ENCODE results near the gene SCFD2.
"Not testable (repeated sequence)": the region's sequence is repeated elsewhere in the genome, so short reads cannot be mapped to it uniquely, and the experiment has no call there.

The SCFD2 gene

GRCh38 chr4:53012738-53013137 is 353.1 kb downstream of the SCFD2 start:
- no peak for DNase-seq (ENCODE audit: low read depth)

DNA sequence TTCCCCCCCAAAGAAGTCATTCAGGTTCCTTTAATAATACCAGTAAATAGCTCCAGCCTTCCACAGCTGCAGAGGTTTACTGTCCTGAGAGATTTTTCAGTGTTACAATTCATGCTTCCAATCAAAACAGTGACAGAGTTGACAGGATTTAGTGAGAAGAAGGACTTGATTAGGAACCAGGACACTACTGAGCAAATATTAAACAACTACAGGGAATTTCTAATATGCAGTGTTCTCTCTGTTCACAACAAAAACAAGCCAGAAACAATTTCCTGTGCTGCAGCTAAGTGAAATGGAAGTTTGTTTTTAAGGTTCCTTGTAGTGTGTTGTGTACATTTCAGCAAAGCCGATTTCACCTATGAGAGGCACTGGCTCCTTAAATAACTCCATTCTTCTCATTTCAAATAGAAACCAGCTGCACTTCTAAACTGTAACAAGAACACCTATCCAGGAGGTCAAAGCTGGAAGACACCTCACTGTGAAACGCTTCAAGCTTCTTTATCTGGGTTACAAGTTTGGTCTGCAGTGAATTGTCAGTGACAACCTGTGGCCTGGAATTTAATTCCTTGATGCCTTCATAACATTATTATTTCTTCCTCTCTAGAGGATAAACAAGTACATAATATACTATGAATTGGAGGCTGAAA is 354.5 kb downstream of the SCFD2 start:
- no peak for DNase-seq (ENCODE audit: low read depth)

DNA sequence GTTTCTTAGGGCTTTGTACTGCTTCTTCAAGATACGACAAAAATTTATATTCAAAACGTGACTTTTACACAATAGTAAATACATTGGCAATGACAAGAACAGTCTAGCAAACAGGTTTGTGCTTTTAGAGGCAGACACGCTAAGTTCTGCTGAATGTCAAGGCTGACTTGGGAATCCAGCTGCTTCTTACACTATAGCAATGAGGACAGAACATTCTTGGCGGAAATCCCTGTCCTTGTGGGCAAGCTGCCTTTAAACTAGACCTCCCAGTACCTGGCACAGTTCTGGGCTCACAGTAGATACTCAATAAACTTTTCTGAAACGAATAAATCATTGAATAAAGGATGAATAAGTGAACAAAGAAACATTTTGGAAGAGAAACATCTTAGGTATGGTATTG is 355.5 kb downstream of the SCFD2 start:
- DNase-seq (ENCODE audit: low read depth) = no peak

DNA sequence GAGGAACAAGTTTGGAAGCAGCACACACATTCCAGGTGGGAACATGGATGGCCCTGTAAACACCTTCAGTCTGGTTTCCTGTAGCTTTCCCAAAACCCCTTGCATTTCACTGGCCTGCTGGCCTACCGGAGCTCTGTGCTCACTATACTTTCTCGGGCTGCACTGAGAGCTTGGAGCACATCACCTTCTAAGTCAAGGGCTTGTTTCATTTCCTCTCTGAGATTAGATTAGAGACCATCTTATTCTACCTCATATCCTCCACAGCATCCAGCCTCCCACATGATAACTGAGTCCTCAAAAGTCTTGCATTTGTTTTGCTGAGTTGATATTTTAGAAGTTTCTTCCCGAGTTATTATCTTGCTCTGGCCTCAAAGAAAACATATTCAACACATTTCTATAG is 356.0 kb downstream of the SCFD2 start:
- no peak for DNase-seq (ENCODE audit: low read depth)

DNA sequence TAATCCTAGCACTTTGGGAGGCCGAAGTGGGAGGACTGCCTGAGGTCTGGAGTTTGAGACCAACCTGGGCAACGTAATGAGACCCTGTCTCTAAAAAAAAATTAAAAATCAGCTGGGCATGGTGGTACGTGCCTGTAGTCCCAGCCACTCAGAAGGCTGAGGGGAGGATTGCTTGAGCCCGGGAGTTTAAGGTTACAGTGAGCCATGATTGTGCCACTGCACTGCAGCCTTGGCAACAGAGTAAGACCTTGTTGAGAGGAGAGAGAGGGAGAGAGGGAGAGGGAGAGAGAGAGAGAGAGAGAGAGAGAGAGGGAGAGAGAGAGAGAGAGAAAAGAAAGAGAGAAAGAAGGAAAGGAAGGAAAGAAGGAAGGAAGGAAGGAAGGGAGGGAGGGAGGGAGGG is 358.8 kb downstream of the SCFD2 start:
- no peak for DNase-seq (ENCODE audit: low read depth)

GRCh38 chr4:53005808-53006207 is 360.1 kb downstream of the SCFD2 start:
- DNase-seq (ENCODE audit: low read depth) = no peak

DNA sequence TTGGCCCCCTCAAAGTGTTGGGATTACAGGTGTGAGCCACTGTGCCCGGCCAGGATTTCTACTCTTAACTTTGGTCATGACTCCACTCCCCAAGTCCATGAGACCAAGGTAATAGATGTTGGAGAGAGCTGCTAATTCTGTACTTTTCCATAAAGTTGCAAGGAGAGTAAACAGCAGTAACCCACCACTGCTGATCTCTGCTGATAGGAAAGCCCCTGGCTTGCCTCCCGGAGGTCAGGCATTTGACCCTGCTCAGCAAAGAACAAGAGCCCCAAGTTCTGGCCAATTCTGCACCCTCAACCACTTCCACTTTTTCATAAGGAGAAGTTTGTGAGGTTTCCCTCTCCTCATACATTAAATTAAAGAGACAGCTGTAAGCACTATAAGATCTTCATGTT is 360.7 kb downstream of the SCFD2 start:
- no peak for DNase-seq (ENCODE audit: low read depth)

DNA sequence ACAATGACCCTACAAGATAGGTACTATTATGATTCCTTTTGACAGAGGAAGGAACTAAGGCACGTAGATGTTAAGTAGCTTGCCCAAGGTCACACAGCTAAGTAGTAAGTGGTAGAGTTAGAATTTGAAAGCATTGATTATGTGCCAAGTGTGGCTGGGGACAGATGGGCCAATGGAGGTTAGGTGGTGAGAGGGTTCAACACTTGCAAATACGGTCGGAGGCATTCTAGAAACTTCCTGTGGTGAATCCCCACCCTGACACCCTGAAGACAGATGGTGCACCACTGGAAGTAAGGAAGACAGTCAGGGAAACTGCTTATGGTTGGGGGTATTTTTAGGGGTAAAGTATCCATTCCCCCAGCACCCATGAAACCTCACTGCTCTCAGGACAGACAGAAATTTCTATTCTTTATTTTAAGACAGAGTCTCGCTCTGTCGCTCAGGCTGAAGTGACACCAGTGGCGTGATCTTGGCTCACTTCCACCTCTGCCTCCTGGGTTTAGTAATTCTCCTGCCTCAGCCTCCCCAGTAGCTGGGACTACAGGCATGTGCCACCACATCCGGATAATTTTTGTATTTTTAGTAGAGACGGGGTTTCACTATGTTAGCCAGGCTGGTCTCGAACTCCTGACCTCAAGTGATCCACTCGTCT is 361.2 kb downstream of the SCFD2 start:
- no peak for DNase-seq (ENCODE audit: low read depth)

DNA sequence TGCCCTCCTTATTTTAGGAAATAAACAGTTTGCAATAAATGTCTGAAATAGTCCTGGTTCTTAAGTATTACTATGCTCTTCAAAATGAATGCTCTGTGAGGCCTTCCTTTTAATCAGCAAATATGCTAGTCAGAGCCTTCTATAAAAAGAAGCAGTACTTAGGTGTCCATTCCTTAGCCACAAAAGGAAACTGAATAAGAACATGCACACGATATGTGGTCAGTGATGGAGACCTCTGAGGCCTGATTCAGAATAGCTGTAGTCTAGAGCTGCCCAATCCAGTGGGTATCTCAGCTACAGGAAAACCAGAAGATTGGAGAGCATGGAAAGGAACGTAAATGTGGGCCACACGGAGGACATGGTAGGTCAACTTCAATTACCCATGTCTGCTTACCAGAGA is 361.9 kb downstream of the SCFD2 start:
- DNase-seq (ENCODE audit: low read depth) = no peak

- DNase-seq (ENCODE audit: low read depth) = no peak
These were observed 365.3 kb downstream of the SCFD2 start for GRCh38 chr4:53000560-53000959.

- DNase-seq (ENCODE audit: low read depth) = no peak
These were observed 366.2 kb downstream of the SCFD2 start for GRCh38 chr4:52999626-53000025.

GRCh38 chr4:52998413-52998812 is 367.4 kb downstream of the SCFD2 start:
- no peak for DNase-seq (ENCODE audit: low read depth)

DNA sequence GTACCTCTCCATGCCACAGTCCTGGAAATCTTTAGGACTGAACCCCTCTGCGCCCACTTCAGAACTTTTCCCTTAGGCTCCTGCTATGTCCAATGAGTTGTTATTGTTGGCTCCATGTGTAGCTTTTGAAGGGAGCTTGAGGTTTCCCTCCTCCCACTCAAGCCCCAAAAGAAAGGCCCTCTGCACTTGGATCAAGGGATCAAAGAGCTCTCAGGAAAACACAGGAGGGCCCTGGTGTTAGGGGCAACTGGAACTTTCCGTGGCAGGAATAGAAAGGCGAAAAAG is 368.8 kb downstream of the SCFD2 start:
- no peak for DNase-seq (ENCODE audit: low read depth)

- no peak for DNase-seq (ENCODE audit: low read depth)
These were observed 369.4 kb downstream of the SCFD2 start for GRCh38 chr4:52996261-52997131.

- no peak for DNase-seq (ENCODE audit: low read depth)
These were observed 370.4 kb downstream of the SCFD2 start for GRCh38 chr4:52995360-52996030.

DNA sequence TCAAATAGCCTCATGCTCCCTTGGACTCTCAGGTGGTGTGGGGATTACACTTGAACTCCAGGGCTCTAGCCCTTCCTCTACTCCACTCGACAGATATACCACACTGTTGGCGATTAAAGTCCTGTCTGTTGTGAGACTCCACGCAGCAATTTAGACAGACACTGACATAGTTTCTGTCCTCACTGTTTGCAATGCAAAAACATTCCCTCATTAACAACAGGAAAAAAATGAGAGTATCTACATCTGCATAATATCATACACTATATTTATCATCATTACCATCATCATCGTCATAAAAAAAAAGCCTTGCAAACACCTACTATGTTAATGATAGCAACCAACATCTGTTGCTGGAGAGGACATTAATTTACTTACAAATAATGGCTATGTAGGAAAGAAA is 371.3 kb downstream of the SCFD2 start:
- no peak for DNase-seq (ENCODE audit: low read depth)

DNA sequence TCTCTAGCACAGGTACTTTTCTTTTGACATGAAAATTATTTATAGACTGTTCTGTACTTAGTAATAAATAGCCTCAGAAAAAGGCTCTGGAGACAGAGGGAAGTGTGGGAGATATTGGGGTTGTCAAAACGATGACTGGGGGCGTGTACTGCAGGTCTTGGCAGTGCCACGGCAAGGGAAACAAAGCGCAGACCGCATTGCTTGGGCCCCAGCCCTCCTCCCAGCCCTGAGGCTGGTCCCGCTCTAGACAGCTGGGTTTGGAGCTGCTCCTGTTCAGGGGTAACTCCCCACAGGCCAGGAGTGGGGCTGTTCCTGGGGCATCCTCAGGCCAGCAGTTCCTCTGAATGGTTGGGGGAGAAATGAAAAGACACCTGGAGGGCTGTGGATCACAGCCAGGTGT is 372.1 kb downstream of the SCFD2 start:
- no peak for DNase-seq (ENCODE audit: low read depth)

GRCh38 chr4:52992551-52992950 is 373.3 kb downstream of the SCFD2 start:
- DNase-seq (ENCODE audit: low read depth) = not testable (repeated sequence)

GRCh38 chr4:52991472-52991871 is 374.4 kb downstream of the SCFD2 start:
- no peak for DNase-seq (ENCODE audit: low read depth)

GRCh38 chr4:52990706-52991105 is 375.2 kb downstream of the SCFD2 start:
- no peak for DNase-seq (ENCODE audit: low read depth)

DNA sequence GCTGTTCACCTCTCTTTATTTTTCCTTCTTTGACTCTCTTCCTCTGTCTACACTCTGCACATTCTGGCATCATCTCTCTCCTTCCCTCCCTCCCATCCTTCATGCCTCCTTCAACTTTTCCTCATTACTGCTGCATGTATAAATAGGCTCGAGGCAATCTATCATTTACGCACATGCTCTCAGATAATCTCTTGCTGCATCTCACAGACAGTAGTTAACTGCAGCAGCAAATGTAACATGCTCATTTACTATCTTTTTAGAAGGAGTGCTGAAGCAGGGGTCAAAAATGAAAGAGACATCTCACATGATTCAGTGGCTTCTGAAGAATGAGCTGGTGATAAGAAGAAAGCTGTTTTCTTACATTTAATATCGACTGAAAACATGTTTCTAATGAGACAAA is 376.0 kb downstream of the SCFD2 start:
- DNase-seq (ENCODE audit: low read depth) = no peak

DNA sequence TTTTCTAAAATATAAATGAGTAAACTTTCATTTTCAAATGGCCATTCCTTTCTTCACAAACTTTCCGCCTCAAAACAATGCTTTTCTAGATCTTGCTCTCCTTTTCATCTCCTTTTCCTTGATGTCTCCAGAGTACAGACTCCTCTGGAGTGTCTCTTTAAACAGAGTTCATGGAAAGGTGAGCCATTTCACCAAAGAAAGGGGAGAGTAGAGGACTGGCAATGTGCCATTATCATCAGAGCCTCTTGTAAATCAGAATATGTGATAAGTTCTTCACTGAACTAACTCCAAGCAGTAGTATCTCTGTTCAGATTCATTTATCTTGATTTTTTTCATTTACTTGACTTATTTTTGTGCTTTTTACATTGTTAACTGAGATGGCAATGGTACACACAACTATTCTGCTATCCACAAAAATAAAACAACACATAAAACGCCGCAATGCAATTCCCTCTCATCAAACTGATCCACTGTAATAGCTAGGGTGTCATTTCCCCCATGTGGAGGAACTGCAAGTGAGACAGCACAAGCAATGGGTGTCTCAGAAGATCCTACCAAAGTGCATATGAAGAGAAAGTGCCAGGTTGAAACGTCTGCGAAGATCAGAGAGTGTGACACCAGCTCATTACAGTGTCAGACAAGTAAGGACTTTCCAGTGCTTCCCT is 378.3 kb downstream of the SCFD2 start:
- no peak for DNase-seq (ENCODE audit: low read depth)
